SW 1271 (cell line): ENCODE results near the gene CETP.
"Not testable (repeated sequence)": the region's sequence is repeated elsewhere in the genome, so short reads cannot be mapped to it uniquely, and the experiment has no call there.

Experiments
- DNase-seq, 2 experiments: peaks; one replicate each; lab custom pipeline; 2025; lab: John Stamatoyannopoulos, UW

Gene CETP

GRCh38 chr16:56980792-56981724, 19.3 kb downstream of the CETP start:
- no peak for DNase-seq

GRCh38 chr16:56981729-56982271, 20.1 kb downstream of the CETP start:
- no peak for DNase-seq

GRCh38 chr16:56982695-56983094, 20.9 kb downstream of the CETP start:
- no peak for DNase-seq

GRCh38 chr16:56983211-56983751, 21.5 kb downstream of the CETP start:
- no peak for DNase-seq

GRCh38 chr16:56984639-56985038, 22.9 kb downstream of the CETP start:
- DNase-seq: no peak

- peak in 1 of 2 experiments; percentile 38 for DNase-seq
Observed at GRCh38 chr16:56985288-56985961, 23.7 kb downstream of the CETP start.

GRCh38 chr16:56985962-56986360, 24.2 kb downstream of the CETP start:
- DNase-seq: no peak

- DNase-seq: no peak
Observed at GRCh38 chr16:56986361-56986760, 24.6 kb downstream of the CETP start.

GRCh38 chr16:56986908-56987307, 25.2 kb downstream of the CETP start:
- DNase-seq: not testable (repeated sequence)

- DNase-seq: no peak
Observed at GRCh38 chr16:56987692-56988091, 25.9 kb downstream of the CETP start.

- no peak for DNase-seq
Observed at GRCh38 chr16:56988161-56988947, 26.6 kb downstream of the CETP start.

- peak; percentile 29 to 55 for DNase-seq
Observed at GRCh38 chr16:56988948-56989945, 27.5 kb downstream of the CETP start, which contains the start of gene NLRC5. Gene NLRC5 (plus strand): TSS chr16:56989557. CDS start chr16:57020713, 31,156 bp downstream.

- no peak for DNase-seq
Observed at GRCh38 chr16:56989988-56990387, 28.2 kb downstream of the CETP start.

GRCh38 chr16:56990407-56991286, 28.9 kb downstream of the CETP start:
- DNase-seq: no peak

- not testable (repeated sequence) for DNase-seq
Observed at GRCh38 chr16:56992431-56992830, 30.7 kb downstream of the CETP start.

- DNase-seq: no peak
Observed at GRCh38 chr16:56993204-56993603, 31.5 kb downstream of the CETP start.

- DNase-seq: no peak
Observed at GRCh38 chr16:56994311-56994710, 32.6 kb downstream of the CETP start.

GRCh38 chr16:56995136-56995805, 33.5 kb downstream of the CETP start:
- DNase-seq: no peak

- DNase-seq: no peak
Observed at GRCh38 chr16:56997264-56997663, 35.5 kb downstream of the CETP start.
